Embryonic facial prominence (tissue), 1 donor: ENCODE results near the gene CELF4.

Experiments used
- DNase-seq: peaks from one replicate; pipeline ENCODE4 v3.0.0-alpha.2; 2016; ENCODE audit errors: extremely low spot score

Gene CELF4

DNA sequence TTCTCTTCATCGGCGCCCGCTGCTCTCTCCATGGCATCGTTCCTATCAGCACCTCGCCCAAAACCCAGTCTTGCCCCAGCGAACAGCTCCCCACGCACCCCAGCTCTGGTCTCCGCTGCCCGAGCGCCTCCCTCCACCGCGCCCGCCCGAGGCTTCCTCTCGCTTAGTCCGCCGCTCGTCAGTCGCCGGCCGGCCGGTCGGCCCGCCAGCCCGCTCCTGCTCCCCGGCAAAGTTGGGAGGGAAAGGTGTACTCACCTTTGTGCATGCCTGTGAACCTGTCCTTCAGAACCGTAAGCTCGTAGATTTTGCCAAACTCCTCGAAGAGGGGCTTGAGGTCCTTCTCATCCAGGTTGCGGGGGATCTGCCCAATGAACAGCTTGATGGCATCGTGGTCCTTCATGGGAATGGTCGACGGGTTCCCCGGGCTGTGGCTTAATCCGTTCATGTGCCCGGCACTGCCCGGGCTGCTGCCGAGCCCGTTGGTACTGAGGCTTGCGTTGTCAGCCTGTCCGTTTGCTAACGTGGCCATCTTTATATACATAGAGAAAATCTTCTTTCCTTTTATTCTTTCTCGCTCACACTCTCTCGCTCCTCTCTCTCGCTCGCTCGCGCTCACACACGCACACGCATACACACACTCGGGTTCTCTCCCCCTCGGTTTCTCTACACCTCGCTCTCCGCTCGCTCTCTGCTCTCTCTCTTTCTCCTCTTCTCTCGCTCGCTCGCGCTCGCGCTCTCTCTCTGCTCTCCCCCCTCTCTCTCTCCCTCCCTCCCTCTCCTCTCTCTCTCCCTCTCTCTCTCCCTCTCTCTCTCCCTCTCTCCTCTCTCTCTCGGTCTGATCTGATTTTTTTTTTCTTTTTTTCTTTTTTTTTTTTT is at the start of gene CELF4:
TSS of gene CELF4 (minus strand) at position 698 of the 876 bp plus-strand sequence.
- DNase-seq = peak; percentile 43

DNA sequence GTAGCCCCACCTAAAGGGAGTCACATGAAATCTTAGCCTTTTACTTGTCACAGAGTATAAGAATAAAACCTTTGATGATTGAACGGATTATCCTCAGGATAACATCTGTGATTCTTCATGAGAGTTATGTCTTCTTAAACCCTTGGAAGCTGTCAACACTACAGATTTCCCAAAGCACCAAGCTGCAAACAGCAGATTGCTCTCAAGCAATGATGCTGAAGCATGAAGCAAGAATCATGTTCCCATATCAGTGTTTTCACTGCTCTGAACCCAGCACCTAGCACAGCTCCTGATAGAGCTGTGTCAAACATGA is 47.6 kb upstream of the CELF4 start:
- no peak for DNase-seq

DNA sequence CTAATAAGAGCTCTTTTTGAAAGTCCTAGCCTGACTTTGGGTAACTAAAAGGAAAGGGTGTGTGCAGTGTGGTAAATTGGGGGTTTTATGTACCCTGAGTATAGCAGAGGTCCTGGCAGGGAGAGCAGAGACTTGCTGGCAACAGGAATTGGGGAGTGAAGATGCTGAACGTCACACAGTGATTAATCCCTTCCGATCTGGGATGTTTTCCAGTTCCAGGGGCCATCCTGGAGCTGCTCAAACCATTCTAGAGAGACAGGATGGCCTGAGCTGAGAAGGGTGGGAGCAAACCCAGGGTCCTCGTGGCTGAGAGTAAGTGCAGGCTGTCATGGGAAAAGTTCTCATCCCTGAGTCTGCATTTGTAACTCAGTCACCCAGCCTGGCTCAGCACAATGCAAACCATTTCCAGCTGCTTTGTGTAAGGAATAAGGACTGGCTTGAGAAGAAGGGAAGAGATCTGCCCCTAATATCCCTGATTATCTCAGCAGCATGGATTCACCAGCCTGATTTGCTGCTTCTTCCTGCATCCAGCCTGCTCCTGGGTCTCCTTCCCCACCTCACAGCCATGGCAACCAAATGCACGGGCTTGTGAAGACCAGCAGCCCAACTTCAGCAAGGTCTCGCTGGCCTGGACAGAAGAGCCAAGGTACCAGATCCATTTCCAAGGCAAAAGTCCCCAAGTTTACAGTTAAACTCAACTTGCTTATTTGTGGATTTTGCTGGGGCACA is 47.1 kb upstream of the CELF4 start:
- no peak for DNase-seq

DNA sequence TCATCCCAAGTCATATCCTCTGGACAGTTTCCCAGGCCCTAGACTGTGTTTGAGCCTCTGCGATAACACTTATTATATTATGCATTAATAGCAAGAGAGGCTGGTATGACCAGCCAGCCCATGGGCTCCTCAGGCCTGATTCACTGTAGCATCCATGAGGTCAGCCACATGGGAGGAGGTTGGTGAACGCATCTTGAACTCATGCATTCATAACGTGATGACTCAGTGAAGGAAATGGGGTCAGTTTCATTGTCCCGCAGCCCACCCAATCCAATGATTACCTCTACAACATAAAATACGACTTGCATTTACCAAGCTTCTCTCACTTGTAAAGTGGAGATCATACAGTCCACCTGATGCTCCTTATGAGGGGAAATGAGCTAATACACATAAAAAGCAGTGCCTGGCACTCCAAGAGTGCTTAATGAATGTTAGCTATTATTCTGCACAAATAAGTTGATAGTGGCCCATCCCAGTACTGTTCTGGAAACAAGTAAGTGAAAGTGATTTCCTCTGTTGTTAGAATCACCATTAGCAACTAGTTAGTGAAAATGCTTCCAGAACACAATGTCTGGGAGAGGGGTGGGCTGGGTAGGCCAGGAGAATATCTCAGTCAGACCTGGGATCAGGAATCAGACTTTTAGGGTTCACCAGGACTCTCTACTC is 46.1 kb upstream of the CELF4 start:
- DNase-seq = no peak

DNA sequence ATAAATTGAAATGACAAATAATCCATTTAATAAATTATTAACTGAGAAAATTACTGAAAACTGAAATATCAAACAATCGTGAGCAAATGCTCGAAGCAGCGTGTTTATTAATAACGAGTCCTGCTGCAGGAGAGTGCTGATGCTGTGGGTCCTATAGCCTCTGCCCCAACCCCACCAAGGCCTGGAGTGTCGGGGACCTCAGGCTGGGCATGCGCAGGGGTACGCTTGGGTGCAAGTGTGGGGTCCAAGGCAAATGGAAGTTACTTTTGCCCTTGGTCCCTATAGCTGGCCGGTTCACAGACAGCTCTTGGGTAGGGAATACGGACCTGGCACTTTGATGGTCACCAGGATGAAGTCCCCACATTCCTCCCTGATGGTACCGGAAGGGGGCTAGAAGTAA is 43.3 kb upstream of the CELF4 start:
- DNase-seq = no peak

DNA sequence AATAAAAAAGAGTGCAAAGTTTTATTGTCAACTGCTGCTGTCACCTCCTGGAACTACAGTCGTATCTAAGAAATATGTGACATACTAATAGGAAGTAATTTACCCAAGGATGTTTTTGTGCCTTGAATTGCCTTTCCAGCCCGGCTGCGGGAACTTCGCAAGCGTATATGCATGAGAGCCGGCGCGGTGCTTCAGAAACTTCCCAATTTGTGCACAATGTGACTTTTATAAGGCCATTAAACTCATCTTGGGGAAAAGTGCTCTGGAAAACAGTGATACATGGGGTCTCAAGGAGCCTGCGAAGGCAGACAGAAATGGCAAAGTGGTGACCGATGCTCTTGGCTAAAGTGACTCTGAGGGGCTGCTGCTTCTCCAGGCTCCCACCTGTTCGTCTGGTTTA is 41.7 kb upstream of the CELF4 start:
- DNase-seq = no peak

DNA sequence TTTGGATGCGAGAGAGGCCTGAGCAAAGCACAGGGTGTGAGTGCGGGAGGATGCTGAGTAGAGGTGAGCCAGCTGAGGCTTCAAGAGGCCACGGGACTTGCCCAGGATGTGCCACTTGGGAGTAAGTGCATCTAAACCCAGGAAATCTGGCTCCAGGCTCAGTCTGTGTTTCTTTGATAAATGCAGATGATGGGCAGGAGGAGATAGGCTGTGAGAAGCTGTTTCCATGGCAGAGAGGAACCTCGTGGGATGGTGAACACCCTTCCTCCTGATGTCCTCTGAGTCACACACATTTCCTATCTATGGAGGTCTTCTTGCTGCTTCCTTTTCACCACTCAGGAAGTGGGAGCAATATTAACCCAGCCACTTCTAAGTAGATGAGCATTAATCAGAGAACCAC is 38.4 kb upstream of the CELF4 start:
- no peak for DNase-seq

DNA sequence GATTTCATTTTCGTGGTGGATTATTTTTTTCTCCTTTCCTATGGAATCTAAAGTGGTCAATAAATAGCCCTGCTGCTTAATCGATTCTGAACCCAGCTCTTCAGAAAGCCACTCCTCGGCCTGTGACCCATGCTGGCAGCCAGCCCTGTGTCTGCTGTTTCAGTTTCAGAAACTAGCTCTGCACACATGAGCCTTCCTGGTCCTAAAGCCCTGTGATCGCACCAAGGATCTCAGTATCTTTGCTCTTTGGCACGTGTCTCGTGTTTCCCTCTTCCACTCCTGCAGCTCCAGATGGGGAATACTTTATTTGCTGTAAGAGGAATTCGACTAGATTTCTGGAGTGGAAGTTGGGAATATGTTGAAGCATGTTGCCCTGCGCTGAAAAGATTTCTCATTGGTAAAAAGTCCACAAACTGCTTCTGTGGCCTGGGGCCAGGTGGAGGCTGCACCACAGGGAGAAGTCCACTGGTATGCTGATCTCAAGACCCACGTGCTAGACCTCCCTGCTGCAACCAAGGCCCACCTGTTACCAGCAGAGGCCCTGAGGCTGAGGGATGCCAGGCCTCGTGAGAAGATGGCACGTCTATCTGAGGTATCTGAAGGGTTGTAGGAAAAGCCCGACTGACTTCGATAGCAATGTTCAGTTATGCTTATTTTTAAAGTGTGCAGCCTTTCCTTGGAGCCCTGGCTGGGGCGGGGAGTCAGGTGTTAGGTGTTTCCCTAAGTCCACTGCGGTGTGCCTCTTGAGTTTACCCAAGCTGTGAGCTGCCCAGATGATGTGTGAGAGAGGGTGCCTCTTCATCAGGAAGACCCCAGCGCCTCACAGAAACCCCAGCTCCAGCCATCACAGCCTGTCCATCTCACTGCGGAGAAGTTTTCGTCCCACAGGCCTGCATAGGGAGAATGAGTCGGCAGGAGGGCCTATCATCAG is 33.6 kb upstream of the CELF4 start:
- no peak for DNase-seq

DNA sequence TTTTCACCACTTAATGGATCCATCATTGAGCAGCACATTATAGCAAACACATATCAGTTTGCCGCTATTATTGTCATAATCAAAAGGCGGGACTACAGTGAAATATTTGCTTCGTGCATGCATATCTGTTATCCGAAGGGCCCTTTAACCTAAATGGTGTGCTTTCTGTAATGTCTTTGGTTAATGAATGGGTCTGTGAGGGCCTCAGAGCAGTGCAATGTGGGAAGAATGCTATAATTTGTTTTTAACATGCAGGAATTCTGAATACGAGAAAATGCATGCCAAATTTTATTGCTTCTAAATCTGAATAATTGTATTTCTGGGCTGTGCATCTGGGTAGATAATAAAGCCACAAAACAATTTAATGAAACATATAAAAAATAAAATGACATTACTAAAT is 32.8 kb upstream of the CELF4 start:
- no peak for DNase-seq

DNA sequence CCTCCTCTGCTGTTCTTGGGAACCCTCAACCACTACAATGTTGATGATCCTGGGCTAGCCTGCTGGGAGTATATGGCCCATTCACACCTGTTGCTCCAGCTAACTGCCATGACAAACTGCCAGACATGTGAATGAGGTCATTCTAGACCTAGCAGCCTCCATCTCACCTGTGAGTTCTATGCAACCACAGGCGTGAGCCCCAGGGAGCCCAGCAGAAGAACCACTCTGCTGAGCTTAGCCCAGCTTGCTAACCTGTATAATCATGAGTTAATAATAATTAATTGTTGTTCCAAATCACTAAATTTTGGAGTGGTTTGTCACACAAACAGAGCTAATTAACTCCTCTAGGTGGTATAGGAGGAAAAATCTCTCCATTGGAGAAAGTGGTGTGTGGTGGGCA is 24.7 kb upstream of the CELF4 start:
- no peak for DNase-seq

DNA sequence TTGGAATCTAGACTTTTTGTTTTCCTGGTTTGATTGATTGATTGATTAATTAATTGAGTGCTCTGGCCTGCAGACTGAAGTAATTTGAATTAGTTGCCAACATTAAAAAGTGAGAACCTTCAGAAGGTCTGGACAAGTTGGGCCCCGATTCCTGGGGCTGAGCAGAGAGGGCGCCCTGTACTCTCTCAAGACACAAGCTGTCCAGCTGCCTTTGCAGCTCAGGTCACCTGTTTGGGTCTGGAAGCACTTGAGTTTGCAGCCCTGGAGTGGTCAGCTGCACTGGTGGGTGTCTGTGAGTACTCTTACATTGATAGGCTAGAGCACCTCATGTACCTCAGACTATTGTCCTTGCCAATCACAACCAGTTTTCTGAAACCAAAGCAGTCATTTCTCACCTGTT is 22.7 kb upstream of the CELF4 start:
- DNase-seq = no peak

DNA sequence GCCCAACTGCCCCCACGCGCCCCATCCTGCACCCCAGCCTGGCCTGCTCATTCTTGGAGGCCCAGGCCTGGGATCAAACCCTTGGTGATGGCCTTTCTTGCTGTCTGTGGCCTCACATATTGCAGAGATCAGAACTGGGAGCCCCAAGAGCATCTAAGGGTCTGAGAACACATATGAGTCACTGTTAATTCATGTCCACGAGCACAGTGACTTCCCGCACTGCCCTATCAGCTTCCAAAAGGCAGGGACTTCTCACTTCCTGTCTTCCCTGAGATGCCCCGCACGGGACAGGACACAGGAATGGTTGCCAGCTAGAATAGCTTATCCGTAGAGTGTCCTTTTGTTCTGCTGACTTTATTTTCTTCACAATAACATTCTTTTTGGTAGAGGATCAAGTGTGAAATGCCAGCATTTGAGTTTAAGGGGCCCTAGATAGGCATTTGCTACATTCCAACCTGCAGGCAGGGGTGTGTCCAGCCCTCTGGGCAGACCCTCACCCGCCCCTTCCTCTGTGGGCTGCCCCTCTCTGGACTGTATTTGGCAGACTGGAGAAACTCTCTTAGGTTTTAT is 21.1 kb upstream of the CELF4 start:
- DNase-seq = no peak

DNA sequence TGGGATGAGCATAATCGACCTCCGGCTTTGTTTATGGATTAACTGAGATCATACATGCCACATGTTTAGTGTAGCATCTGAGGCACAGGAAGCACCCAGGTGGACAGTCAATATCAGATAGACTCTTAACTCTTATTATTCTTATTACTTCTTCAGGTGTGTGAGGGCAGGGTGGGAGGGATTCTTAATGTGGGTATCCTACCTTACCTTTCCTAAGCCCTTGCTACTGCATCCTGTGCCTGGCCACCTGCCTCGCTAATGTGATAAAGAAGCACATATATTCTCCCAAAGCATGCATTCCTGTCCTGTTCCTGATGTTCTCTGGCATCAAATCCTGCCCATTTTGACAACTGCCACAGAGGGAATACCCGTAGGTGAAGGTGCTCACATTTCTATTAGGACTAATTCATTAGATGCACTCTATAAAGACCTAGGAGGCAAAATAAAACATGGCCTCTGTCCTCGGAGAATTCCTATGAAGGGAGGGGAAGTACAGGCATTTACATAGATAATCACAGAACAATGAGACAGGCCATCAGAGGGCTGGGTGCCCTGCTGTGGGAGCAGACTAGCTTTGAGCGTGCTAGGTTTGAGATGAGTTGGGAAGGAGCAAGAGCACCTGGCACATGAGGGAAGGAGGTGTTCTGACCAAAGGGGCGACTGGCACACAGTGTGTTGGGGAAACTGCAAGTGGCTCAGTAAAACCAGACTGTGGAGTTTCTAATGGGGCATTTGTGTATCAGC is 19.5 kb upstream of the CELF4 start:
- DNase-seq = no peak

DNA sequence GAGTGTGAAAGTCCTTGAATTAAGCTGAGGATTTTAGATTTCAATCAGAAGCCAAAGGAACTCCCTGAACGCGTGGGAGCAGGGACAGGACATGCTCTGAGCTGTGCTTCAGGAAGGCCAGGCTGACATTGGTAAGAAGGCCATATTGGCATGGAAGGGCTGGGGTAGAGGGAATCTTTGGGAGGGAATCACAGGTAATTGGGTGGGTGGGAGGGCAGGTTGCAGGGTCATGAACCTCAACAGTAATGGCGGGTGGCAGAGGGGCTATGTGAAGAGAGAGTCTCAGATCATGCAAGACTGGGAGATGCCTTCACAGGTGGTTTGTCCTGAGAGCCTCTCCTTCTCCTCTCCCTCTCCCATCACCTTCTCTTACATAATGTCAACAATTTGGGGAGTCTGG is 18.6 kb upstream of the CELF4 start:
- no peak for DNase-seq

DNA sequence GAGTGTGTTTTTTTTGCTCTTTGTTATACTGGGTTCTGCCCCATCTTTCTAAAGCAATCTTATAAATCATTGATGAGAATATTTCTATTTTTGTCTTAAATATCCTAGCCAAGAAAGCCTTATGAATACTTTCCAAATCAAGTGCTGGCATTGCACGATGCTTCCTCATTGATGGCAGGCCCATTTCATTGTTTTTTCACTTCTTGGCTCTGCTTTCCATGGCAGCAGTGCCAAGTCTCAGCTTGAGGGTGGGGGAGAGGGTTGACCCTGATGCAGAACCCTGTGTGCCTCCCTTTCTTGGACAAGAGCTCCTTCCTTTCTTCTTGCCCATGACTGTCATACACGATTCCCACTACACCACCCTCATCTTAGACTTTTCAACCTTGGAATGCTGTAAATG is 16.7 kb upstream of the CELF4 start:
- no peak for DNase-seq

DNA sequence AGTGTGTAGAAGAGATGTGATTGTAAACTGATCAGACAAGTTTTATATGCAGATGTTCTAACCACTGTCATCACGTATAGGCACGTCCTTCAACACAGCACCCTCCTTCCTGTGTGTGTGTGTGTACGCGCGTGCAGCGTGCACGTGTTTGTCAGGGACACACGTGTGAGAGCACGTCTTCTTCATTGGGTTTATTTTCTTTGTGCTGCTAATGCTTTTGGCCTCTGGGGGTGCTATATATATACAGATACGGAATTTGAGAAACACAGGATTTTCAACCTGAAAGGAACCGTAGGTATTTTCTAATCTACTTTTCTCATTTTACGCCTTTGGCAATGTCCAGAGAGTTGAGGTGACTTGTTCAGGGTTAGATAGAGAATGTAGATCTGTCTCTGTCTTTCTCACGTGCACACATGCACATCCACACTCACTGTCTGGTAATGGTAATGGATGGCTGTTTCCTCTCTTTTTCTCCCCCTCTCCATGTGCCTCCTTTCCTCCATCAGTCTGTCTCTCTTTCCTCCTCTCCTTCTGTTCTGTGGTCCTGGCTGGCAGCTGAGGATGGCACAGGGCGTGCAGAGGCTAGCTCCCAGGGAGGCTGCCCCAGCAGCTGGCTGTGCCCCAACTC is 13.4 kb upstream of the CELF4 start:
- DNase-seq = no peak

DNA sequence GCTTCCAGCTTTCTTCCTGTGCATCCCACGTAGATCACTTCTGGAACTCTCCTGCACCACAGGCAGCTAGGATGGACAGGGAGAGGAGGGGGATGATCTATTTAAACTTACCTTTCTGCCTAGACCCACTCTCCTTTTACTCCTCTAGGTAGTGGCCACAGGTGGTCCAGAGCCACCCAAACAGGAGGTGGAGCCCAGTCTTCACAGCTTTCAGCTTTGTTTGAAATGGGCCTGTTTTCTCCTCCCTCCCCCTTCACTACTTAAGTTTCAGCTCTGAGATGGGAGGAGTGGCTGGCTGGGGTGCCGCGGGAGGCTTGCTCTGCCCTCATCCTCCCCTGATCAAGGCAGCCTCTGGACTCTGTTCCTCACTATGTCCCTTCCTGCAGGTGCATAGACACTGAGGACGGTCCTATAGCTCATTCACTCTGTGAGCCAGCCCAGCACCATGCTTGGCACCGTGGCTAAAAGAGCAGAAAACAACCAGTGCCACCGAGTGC is 12.6 kb upstream of the CELF4 start:
- DNase-seq = no peak

DNA sequence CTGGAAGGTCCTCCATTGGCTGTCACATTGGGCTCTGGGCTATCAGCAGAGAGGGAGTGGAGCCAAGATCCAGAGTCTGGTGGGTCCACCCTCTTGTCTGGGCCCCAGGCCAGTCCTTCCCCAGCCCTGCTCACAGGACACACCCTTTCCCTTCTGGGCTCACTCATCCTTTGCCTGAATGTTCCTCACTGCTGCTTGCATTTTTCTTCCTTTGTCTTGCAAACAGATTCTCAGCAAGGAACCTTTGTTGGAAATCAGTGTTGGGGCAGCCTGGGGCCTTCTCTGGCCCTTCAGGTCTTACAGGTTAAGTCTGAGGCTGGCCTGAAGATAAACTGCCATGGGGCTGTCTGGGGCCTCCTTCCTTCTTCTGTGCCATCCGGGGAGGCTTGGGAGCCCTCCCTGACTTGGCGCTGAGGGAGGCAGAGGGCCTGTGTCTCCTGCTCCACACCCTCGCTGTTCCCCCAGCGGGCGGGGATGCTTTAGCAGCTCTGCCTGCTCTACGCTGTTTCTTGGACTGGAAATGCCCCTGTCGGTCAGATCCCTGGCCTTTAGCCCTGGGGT is 11.5 kb upstream of the CELF4 start:
- DNase-seq = no peak

DNA sequence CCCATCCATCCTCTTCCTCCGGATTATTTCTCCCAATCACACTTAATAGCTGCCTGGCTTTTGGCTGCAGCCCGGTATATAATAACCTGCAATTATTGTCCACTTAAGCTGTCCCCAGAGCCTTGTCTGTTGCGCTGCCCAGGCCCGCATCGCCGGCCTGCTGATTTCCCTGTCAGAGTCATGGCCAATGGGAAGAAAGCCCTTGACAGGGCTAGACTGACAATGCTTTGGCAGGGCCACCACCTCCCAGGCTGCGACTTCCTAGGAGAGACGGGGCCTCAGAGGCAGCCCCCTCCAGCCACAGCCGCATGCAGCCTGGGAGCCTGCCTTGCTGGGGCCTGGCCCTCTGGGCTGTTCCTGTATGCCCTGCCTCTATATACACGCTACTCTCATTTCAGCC is 10.0 kb upstream of the CELF4 start:
- no peak for DNase-seq

DNA sequence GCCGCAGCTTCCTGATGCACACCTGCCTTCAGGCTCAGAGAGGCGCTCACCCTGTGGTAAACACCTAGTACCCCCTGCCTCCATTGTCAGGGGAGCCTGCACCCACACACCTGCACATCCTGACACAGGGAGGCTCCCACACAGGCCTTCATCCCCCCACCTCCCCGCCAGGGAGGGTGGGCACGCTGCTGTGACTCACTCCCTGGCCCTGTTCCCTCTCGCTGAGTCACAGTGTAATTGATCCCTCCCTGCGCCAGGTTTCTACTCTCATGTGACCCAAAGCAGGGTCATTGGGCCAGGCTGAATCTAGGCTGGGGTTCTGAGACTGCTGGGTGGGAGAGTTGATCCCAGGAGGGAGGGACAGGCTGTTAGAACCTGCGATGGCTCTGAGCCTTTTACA is 8.5 kb upstream of the CELF4 start:
- DNase-seq = no peak
